ENCODE data around the gene TANK. TPM values are rescaled to one million over a fixed set of nuclear protein-coding genes. Genes with fewer than 3 reads are reported as not detected.

The TANK gene, protein sequence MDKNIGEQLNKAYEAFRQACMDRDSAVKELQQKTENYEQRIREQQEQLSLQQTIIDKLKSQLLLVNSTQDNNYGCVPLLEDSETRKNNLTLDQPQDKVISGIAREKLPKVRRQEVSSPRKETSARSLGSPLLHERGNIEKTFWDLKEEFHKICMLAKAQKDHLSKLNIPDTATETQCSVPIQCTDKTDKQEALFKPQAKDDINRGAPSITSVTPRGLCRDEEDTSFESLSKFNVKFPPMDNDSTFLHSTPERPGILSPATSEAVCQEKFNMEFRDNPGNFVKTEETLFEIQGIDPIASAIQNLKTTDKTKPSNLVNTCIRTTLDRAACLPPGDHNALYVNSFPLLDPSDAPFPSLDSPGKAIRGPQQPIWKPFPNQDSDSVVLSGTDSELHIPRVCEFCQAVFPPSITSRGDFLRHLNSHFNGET
- total RNA-seq: 10 to 100 TPM; 74.1 to 75.7 TPM

DNA sequence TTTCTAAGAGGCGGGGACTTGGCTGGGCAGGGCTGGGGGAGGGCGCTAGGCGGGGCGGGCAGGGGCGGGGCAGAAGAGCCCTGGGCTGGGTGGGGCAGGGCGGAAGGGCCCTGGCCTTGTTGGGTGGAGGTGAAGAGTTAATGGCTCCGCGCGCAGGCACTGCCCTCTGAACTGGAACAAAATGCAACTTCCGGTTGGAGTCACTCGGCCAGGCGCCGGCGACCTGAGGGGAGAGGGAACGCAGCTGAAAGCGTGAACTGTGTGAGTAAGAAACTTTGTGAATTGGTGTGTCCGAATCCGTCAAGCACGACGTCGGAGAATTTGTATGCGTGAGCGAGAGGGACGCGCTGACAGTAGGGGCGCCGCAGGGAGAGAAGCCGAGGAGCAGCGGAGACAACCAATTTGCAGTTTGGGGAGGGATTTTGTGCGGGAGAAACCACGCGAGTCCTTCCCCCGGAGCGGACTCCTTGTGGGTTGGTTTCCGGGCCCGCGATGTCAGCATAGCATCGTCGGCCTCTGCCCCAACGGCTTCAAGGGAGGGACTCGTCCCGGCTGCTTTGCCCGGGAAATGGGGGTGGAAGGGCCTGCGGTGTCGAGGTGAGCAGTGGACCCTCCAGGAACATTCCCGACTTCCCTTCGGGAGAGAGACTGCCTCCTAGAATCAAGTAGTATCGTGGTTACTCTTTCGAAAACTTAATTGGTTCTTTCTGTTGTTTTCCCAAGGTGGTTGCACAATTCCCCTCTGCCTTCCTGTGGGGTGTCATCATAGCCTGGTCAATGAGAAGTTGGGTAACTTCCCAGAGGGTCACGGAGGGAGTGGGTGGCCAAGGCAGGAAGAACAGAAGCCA is at the start of gene TANK:
Gene TANK (plus strand): TSS at position 203 of the 848 bp plus-strand sequence. CDS start 19,235 bp downstream, outside the sequence.

Other genes starting within 250 kb of the TANK start
- 10 to 100 TPM; 45.3 to 48.1 TPM for gene PSMD14, start 148.0 kb downstream of the TANK start, total RNA-seq